Esophagus squamous epithelium (tissue), 5 donors: ENCODE data around the gene SANBR. TPM values are rescaled to one million over a fixed set of nuclear protein-coding genes. Genes with fewer than 3 reads are reported as not detected.

Experiments used
- DNase-seq: peaks from one replicate; lab custom pipeline; 2025; lab: John Stamatoyannopoulos, UW
- H3K27ac ChIP-seq, 4 donors: fragments of 200-600 bp; sonication (generic); one replicate each; pipeline ENCODE4 v1.5.1; 2016 to 2019; ENCODE audit warnings: mild to moderate bottlenecking in 1 of 4
- H3K27me3 ChIP-seq, 4 donors: fragments of 200-600 bp; sonication (generic); 1 replicate in 3 of 4; 2 replicates in 1 of 4; pipeline versions ENCODE4 v1.5.1 to v1.6.0; 2017 to 2021; ENCODE audit warnings: antibody characterized with exemption in 1 of 4
- H3K36me3 ChIP-seq, 3 donors: fragments of 200-600 bp; sonication (generic); one replicate each; pipeline ENCODE4 v1.5.1; 2016 to 2019
- H3K4me1 ChIP-seq, 3 donors: fragments of 200-600 bp; sonication (generic); one replicate each; pipeline ENCODE4 v1.5.1; 2017 to 2019
- H3K4me3 ChIP-seq, 4 donors: fragments of 200-600 bp; sonication (generic); 1 replicate in 3 of 4; 2 replicates in 1 of 4; pipeline ENCODE4 v1.5.1; 2016 to 2019; ENCODE audit warnings: mild to moderate bottlenecking in 2 of 4, moderate library complexity in 1 of 4
- H3K9me3 ChIP-seq, 3 donors: fragments of 200-600 bp; sonication (generic); one replicate each; pipeline ENCODE4 v1.5.1; 2016 to 2019
- POLR2A ChIP-seq, 4 donors: fragments of 450-650 bp; IDR thresholded peaks; one replicate each; pipeline ENCODE4 v1.6.1; 2017; ENCODE audit warnings: antibody characterized with exemption in 4 of 4, mild to moderate bottlenecking in 4 of 4, moderate library complexity in 3 of 4
- WGBS, 2 donors: methylation state at CpG; one replicate each; pipeline ENCODE4 v1.1.5; 2018; 5-methylcytosine and 5-hydroxymethylcytosine counted together
- intact Hi-C: fragments of 100-400 bp; cut with DNase I; formaldehyde crosslinking; loops from one replicate; pipeline ENCODE4 v1.15.0; 2022
- total RNA-seq, 4 donors: library from RNA; depleted of rRNA; stranded (reverse); fragments of >200 nt; gene quantifications; one replicate each; pipeline ENCODE4 v1.1.0, GENCODE V29; 2016
- TF ChIP-seq, protein P1 (sequence below), 6 experiments: fragments of 450-650 bp in 4 of 6; fragments of 200-600 bp in 2 of 6; sonication (generic) in 2 of 6; IDR thresholded peaks; one replicate each; pipeline ENCODE4 v1.5.1; 2016 to 2019; ENCODE audit warnings: antibody characterized with exemption in 6 of 6, mild to moderate bottlenecking in 4 of 6, moderate library complexity in 4 of 6
- donor health status: DM: yes; HTN: yes; CAD: no.

SANBR gene
- total RNA-seq, 4 donors from 2014 or later = 2.8 to 6.7 (median 5.2) TPM

DNA sequence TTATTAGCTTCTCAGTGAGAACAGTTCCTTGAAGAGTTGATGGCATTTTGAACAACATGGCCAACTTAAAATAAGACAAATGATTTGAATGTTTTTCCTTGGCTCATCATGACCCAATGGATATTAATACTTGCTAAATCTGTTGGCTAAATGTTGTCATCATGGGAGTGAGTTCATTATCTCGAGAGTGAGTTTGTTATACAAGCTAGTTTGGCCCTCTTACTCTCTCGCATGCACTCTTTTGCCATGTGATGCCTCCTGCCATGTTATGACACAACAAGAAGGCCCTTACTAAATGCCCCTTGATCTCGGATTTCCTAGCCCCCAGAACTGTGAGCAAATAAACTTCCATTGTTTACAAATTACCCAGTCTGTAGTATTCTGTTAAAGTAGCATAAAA is 22.9 kb upstream of the SANBR start:
- Histone ChIP-seq H3K27me3 (no peaks in the 10 kb centered on the region), H3K36me3 (peaks cover 0 to 27% (median 0%) of the 10 kb centered on the region in 3 donors), H3K4me3 (no peak overlapping the region), H3K27ac (peak overlapping the region in 1 of 4 donors; percentile 21), H3K9me3 (no peaks in the 10 kb centered on the region), H3K4me1 (peaks cover 5 to 26% (median 8%) of the 10 kb centered on the region in 3 donors)
- 78 to 86% methylated on average over 3 of the region's 3 CpGs for WGBS, 2 donors
- DNase-seq = no peak
- TF ChIP-seq, protein P1, sequence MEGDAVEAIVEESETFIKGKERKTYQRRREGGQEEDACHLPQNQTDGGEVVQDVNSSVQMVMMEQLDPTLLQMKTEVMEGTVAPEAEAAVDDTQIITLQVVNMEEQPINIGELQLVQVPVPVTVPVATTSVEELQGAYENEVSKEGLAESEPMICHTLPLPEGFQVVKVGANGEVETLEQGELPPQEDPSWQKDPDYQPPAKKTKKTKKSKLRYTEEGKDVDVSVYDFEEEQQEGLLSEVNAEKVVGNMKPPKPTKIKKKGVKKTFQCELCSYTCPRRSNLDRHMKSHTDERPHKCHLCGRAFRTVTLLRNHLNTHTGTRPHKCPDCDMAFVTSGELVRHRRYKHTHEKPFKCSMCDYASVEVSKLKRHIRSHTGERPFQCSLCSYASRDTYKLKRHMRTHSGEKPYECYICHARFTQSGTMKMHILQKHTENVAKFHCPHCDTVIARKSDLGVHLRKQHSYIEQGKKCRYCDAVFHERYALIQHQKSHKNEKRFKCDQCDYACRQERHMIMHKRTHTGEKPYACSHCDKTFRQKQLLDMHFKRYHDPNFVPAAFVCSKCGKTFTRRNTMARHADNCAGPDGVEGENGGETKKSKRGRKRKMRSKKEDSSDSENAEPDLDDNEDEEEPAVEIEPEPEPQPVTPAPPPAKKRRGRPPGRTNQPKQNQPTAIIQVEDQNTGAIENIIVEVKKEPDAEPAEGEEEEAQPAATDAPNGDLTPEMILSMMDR (IDR thresholded peaks at IDR 0.05) = no peak
- no peak for TF ChIP-seq POLR2A (IDR thresholded peaks at IDR 0.05)
- intact Hi-C loops = no loop called here

DNA sequence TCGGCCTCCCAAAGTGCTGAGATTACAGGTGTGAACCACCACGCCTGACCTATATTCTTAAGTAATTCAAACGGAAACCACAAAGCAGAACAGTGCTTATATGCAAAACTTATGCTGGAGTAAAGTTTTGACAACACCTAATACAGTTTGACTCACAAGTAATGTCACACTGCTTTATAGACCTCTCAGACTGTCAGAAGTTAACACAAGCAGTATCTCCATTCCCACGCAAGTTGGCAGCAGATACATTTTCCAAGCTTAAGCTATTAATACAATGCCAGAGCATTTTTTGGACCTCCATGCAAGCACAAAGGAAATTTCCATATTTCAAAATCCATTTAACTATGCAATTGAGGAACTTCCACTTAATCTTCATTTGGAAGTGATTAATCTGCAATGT is 21.0 kb upstream of the SANBR start:
- no peaks in the 10 kb centered on the region for H3K27me3 ChIP-seq
- H3K27ac ChIP-seq = peak overlapping the region in 1 of 4 donors; percentile 53
- peaks cover 5 to 26% (median 8%) of the 10 kb centered on the region in 3 donors for H3K4me1 ChIP-seq
- no peak overlapping the region for H3K4me3 ChIP-seq
- intact Hi-C loops = no loop called here
- no peak for DNase-seq
- TF ChIP-seq POLR2A (IDR thresholded peaks at IDR 0.05) = no peak
- TF ChIP-seq, protein P1 (IDR thresholded peaks at IDR 0.05) = no peak
- WGBS, 2 donors = 44 to 68% methylated on average over 4 of the region's 4 CpGs
- H3K36me3 ChIP-seq = peaks cover 0 to 45% (median 8%) of the 10 kb centered on the region in 3 donors
- H3K9me3 ChIP-seq = no peaks in the 10 kb centered on the region

DNA sequence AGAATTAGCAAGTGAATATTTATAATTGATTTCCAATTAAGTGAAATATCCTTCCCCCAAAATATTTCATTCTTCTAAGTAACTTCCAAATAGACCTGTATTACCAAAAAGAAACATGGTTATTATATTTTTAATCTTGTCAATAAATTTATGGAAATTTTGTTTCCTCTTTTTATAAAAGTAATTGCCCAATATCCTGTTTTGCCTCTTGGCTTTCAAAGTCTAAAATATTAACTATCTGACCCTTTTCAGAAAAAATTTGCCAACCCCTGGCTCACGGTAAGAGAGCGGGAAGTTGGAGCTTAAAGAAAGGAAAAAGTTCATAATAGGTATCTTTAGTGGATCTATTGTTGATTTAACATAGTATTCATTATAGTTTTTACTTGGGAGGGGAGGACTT is 20.4 kb upstream of the SANBR start:
- intact Hi-C loops = no loop called here
- 56 to 57% methylated on average over 2 of the region's 2 CpGs for WGBS, 2 donors
- Histone ChIP-seq H3K27ac (peak overlapping the region in 2 of 4 donors; percentile 53 to 54), H3K36me3 (peaks cover 0 to 51% (median 9%) of the 10 kb centered on the region in 3 donors), H3K4me1 (peaks cover 5 to 26% (median 8%) of the 10 kb centered on the region in 3 donors), H3K9me3 (no peaks in the 10 kb centered on the region), H3K4me3 (no peak overlapping the region), H3K27me3 (no peaks in the 10 kb centered on the region)
- TF ChIP-seq, protein P1 (IDR thresholded peaks at IDR 0.05) = no peak
- DNase-seq = no peak

DNA sequence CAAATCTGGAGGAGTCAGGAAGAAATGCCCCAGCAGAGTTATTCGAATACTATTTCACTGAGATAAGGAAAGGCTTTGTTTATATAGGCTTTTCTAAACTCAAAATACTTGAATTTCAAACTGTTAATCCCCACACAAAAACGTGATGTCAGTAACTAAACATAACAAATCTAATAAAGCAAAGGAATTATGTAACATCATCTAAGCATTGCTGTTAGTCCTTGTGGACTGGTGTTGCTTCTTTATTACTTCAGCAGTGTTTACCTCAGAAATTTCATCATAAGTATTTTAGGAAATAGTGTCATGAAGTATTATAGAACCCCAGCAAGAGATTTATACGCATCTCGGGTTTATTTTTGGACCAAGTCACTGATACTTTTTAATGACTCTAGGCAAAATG is 19.7 kb upstream of the SANBR start:
- Histone ChIP-seq H3K36me3 (peaks cover 0 to 59% (median 9%) of the 10 kb centered on the region in 3 donors), H3K27me3 (no peaks in the 10 kb centered on the region), H3K4me1 (peaks cover 5 to 26% (median 8%) of the 10 kb centered on the region in 3 donors), H3K27ac (peak overlapping the region in 3 of 4 donors; percentile 41 to 54 (median 53)), H3K9me3 (no peaks in the 10 kb centered on the region), H3K4me3 (no peak overlapping the region)
- 40 to 41% methylated on average over 4 of the region's 4 CpGs for WGBS, 2 donors
- intact Hi-C loops = no loop called here
- TF ChIP-seq, protein P1 (IDR thresholded peaks at IDR 0.05) = no peak
- no peak for TF ChIP-seq POLR2A (IDR thresholded peaks at IDR 0.05)
- no peak for DNase-seq

DNA sequence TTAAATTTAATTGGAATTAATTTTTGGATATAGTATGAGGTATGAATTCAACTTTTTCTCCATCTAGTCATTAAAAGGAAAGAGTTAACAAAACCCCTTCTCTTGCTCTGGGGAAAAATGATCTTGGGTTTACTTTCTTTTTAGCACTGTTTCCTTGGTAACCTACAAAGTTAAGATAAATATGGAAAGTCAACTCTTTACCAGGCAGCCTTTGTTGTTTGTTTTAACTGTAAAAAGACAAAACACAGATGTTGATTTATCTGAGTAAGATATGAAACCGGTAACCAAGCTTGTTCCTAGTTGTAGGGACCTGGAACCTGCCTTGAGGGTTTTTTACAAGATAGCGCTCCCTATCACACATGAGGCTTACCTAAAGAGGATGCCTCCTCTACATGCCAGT is 10.1 kb upstream of the SANBR start:
- no peak for TF ChIP-seq POLR2A (IDR thresholded peaks at IDR 0.05)
- DNase-seq = no peak
- Histone ChIP-seq H3K27me3 (no peaks in the 10 kb centered on the region), H3K4me3 (no peak overlapping the region), H3K4me1 (no peaks in the 10 kb centered on the region), H3K36me3 (peaks cover 0 to 70% (median 5%) of the 10 kb centered on the region in 3 donors), H3K9me3 (no peaks in the 10 kb centered on the region), H3K27ac (no peak overlapping the region)
- 52% methylated on average over 2 of the region's 2 CpGs for WGBS, 2 donors
- intact Hi-C loops = no loop called here

DNA sequence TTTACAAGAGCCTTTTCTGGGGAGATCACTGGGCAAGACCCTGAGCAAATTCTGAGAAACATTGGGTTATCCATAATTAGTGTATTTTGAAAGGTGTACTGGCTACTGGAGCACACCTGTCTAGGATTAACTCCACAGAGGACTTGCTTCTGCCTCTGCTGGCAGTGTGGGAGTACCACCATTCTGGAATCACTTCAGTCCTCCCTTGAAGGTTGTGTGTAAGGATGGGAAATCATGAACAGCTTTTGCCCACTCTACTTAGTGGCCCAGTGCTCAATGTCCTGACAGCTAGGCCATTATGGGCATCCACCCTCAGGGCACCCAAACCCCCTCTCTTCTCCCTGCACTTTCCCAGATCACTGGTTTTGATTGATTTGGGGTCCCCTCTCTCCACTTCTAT is 8.1 kb upstream of the SANBR start:
- TF ChIP-seq POLR2A (IDR thresholded peaks at IDR 0.05) = no peak
- TF ChIP-seq, protein P1 (IDR thresholded peaks at IDR 0.05) = no peak
- no peaks in the 10 kb centered on the region for H3K27me3 ChIP-seq
- H3K27ac ChIP-seq = no peak overlapping the region
- no peaks in the 10 kb centered on the region for H3K4me1 ChIP-seq
- no peaks in the 10 kb centered on the region for H3K9me3 ChIP-seq
- no peak for DNase-seq
- intact Hi-C loops = no loop called here
- peaks cover 0 to 50% (median 5%) of the 10 kb centered on the region in 3 donors for H3K36me3 ChIP-seq
- H3K4me3 ChIP-seq = no peak overlapping the region
